GM18498 (cell line): Measurements from ENCODE around the gene PITPNB.

Experiments used
- ATAC-seq: cut with Tn5 transposase; IDR thresholded peaks from one replicate; pipeline ENCODE4 v1.9.1; 2021; ENCODE audit warnings: mild to moderate bottlenecking, moderate library complexity; ENCODE audit not compliant: unreplicated experiment

Gene PITPNB

DNA sequence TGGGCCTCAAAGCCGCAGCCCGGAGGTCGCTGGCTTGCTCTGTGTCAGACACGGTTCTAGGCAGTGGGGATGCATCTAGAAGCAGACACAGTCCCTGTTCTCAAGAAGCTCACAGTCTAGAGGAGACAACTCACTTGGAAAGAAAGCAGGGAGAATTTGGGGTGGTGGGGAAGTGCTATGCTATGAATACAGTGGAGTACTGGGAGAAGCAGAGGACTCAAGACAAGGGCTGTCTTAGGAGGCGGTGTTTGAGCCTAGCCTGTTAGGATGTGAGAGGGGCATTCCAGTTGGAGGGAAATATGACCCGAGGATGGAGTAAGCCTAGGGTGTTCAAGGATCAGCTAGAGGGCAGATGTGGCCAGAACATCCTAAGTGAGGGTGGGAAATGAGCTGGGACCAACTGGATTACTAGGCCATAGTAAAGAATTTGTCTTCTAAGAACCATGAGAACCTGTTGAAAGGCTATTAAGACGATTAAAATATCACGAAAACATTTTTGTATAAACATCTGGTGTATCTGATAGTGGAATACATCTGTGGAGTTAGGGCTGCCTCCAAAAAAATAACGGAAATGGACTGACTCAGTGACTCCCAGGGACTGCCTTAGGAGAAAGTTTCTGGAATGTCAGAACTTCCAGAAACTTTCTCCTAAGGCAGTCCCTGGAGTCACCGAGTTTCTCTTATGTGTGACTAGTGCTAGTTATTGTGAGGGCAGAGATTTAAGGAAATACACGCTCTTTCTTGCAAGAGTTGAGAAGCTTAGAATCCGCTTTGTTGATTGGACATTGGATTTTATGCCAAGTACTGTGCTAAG is 1.1 kb upstream of the PITPNB start:
- peak; percentile 36 for ATAC-seq

DNA sequence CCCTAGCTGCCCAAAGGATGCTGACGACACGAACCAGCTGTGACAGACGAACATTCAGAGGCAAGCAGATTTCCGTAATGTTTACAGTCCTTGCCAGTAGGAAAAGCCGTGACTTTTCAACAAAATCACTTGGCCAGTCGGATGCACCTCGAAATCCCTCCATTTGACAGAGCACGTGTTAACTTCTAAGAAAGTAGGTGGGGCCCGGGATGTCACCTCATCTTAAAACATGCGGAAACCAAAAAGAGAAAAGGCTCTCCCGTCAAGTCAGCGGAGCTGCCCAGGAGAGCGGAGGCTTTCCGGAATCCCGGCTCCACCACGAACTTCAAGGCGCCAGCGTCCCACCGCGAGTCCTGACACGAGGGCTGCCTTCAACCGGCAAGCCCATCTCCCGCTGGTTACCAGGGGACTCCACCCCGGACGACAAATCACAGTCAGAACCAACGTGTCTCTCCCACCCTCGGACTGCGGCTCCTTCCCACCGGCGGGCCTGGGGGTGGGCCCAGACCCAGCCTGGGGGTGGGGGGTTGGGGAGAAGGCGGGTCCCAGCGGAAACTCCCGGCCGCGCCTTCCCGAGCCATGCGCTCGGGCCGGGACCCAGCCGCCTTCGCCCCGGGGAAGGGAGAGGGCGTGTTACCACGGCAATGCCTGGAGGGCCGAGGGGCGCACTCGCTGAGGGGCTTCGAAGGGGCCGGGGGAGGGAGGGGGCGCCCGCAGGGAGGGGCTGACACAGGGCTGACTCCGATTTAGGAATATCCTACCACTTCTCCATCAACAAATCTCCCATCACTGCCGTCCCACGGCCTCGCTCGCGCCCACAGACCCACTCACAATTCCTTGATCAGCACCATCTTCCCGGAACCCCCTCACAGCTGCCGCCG is 475 bp downstream of the PITPNB start:
- ATAC-seq = peak; percentile 30

DNA sequence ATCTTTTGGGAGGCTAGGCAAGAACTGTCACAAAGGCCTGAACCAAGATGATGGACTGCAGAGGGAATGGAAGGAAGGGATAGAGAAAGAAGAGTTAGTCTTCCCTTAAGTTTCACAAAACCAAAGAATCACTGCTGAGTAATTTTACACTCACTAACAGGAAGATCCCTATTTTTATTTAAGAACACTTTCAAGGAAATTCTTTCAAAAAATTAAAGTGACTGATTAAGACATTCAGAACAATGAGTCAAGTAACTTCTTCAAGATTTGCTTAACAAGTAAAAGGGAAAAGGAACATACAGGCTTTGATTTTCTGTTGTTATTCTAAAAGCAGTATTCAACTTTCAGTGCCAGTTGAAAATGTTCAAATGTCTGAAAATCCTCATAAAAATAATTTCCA is 3.1 kb downstream of the PITPNB start:
- ATAC-seq = no peak

DNA sequence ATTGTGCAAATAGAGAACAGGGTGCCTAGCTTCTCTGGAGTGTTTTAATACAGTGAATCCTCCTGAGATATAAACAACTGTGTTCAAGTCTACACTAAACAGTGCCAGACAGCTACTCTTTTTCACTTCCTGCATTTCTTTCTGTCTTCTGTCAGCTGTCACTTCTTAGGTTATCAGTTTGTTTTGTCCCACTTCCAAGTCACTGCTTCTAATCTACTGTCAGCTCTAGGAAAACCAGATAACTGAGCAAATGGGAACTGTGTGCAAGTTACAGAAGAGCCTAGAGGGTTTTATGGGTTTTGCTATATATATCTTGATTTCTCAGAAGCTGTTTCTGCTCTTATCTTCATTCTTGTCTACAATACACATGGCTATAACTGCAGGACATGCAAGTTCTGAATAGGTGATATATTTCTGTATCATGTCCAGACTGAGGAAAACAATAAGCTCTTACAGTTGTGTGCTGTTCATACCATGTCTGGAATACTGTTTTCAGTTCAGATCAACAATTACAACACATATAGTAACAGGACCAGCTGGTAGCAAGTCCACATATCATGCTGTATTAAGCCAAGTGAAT is 5.8 kb downstream of the PITPNB start:
- ATAC-seq = no peak

DNA sequence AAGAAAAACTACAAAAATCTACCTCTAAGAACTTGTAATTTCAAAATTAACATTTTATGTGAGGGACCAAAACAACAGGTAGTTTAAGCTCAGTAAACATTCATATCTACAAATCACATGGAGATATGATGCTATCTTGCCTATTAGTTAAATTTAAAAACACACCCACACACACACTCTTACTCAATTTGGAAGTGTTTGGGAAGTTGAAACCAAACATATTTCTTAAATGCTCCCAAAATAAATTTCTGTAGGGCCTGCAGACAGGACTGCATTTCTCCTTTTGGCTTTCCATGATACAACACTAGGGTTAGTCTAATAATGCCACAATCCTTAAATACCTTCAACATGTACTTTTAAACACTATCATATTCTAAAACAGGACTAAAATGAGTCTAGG is 7.0 kb downstream of the PITPNB start:
- ATAC-seq = no peak

DNA sequence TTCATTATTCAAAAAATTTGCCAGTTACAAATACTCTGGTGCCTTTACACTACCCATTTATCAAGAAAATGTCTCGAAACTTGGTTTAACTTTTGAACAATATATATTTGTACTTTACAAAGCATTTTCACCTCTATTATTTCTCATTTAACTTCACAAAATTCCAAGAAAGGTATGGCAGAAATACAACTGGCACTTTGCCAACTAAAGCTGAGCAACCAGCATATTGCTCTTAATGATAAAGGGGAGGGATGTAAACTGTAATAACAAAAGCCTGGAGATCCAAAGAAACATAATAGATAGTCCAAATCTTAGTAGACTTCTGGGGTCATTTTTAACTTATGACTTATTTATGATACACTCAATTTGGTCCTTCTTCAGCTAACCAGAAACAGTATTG is 7.7 kb downstream of the PITPNB start:
- no peak for ATAC-seq

DNA sequence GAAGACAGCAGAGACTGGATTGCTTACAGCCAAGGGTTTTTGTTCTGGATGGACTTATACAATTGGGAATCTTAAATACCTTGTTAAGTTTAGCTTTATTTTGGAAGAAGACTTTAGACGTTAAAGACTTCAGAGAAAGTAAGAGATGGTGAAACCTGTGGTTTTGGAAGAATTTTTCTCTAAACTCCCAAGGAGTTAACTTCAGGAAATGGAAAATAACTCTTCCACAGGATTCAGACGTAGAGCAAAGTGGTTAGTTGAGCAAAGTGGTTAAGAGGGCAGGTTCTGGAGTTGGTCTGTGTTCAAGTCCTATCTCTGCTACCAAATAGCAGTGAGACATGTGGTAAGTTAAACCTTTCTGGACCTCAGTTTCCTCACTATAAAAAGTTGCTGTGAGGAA is 12.8 kb downstream of the PITPNB start:
- no peak for ATAC-seq

DNA sequence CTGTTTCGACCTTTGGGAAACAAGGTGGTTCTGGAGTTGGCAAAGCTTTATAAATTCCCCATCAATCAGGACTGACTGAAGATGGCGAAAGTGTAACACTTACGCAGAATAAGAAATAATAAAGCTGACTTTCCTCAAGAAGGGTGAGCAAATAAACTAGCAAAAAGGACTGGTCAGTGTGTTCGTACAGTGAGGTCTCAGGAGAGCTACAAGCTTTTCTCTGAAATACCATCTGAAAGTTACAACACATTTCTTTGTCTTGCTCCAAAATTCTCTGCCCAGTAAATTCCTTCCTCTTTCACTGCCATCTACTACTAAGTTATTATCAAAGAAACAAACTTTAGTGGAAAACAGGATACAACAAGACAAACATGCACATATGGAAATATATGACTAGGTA is 13.4 kb downstream of the PITPNB start:
- no peak for ATAC-seq

DNA sequence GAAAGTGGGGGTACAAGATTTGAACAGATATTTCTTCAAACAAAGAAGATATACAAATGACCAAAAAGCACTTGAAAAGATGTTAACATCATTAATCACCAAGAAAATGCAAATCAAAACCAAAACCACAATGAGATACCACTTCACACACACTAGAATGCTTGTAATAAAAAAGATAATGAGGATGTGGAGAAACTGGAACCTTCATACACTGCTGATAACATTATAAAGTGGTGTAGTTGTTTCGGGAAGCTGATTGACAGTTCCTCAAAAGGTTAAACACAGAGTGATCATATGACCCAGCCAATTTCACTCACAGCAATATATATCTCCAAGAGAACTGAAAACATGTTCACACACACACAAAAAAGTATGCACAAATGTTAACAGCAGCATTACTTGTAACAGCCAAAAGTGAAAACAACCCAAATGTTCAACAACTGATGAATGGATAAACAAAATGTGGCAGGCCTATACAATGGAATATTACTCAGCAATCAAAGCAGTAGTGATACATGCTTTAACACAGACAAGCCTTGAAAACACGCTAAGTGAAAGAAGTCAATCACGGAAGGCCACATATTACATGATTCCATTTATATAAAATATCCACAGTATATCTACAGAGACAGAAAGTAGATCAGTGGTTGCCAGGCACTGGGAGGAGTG is 15.1 kb downstream of the PITPNB start:
- ATAC-seq = no peak

DNA sequence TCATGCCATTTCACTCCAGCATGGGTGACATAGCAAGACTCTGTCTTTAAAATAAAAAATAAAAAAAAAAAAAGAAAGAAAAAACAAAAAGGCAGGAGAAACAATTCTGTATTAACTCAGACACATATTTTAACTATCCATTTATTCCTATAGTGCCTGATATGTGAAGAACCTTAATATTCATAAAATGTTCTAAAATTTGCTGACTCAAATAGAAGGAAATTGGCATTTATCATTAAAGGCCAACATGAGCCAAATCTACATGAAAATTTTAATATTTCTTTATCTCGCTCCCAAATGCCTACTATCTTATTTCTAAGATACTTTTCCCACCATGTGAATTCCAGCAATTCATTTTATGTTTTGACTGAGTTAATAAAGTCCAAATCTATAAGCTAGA is 18.9 kb downstream of the PITPNB start:
- no peak for ATAC-seq

DNA sequence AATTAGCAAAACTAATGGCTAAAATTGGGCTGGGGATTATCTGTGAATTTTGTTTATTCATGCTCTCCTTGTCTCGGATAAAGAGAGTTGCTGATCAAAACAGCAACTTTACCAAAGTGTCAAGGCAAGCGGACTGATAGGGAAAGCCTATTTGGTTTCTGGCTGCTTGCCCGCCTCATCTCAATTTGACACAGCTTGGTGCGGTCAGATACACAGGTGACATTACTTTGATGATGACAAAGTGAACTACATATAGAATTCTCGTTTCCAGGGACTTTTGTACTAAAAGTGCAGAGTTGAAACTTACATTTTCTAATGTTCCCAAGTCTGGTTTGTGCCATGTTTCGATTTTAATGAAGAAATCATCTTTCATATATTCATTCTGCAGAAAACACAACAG is 22.8 kb downstream of the PITPNB start:
- peak; percentile 62 for ATAC-seq

DNA sequence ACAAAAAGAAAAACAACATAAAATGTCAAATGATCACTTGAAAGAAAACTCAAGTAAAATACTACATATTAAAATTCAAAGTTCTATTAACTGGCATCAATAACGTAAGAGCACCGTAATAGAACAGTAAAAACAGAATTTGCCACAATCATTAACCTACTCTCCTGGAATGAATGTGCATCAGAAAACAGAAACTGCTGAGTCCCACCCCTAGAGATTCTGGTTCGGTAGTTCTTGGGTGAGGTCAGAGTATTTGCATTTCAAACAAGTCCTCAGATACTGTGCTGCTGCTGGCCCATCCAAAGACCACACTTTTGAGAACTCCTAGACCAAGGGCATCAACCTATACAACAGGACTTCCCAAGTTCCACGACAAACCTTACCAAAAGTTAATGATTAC is 23.5 kb downstream of the PITPNB start:
- peak; percentile 84 for ATAC-seq

DNA sequence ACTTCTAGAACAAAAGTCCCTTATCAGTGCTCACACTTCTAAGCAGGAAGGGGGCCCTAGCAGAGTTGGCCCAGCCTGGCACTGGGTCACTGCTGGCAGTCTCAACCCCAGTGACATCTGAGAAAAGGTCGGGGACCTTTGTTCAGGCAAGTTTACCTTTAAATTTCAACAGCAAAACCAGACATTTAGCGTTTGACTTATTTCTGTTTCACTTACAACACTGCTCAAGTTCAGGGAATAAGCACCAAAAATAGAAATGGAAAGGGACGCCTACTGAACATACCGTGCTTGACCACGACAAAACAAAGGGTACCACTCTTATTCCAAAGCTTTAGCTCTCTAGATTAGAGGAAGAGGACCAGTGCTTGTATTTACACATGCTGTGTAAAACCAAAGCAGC is 26.2 kb downstream of the PITPNB start:
- no peak for ATAC-seq

DNA sequence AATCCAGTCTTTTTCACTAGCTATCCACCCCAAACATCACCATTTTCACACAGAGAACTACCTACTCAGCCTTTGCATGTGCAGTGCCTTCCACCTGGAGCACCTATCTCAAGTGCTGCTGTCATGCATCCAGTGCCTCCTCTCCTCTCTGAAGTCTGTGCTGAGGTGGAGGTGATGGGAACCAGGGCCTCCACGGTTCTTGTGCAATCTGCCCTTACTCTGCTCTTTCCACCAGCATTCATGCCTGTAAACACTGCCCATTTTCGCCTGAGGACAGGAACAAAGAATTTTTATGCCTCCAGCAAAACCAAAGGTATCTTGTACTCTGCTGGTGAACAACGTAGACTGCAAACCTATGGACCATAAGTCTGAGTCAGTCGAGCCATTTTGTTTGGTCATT is 27.0 kb downstream of the PITPNB start:
- ATAC-seq = no peak

DNA sequence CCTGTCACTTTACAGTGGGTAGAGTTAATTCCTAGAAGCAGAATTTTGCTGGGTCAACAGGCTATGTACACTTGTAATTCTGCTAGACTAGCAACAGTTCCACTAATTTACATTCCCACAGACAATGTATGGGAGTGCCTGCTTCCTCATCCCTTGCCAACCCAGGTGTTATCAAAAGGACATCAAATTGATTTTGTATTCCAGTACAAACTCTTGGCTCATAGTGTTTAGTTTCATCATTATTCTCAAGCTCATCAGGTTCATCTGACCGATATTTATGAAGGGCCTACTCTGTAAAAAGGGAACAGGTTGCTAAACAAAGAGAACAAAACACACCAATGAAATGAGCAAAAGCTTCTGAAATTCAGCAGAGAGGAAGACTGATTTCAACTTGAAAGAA is 30.7 kb downstream of the PITPNB start:
- ATAC-seq = no peak

DNA sequence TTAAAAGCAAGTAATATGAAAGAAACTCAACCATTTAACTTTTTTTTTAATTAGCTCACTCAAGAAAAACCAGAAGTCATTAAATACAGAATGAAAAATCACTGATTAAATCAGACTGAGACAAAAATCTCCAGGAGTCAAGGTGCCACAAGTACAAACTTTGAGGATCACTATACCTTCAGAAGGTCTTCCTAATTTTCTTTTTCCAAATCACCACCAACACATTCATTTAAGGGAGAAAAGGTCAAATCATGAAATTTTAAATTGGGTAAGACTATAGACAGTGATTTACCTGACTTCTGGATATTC is 32.3 kb downstream of the PITPNB start:
- no peak for ATAC-seq

DNA sequence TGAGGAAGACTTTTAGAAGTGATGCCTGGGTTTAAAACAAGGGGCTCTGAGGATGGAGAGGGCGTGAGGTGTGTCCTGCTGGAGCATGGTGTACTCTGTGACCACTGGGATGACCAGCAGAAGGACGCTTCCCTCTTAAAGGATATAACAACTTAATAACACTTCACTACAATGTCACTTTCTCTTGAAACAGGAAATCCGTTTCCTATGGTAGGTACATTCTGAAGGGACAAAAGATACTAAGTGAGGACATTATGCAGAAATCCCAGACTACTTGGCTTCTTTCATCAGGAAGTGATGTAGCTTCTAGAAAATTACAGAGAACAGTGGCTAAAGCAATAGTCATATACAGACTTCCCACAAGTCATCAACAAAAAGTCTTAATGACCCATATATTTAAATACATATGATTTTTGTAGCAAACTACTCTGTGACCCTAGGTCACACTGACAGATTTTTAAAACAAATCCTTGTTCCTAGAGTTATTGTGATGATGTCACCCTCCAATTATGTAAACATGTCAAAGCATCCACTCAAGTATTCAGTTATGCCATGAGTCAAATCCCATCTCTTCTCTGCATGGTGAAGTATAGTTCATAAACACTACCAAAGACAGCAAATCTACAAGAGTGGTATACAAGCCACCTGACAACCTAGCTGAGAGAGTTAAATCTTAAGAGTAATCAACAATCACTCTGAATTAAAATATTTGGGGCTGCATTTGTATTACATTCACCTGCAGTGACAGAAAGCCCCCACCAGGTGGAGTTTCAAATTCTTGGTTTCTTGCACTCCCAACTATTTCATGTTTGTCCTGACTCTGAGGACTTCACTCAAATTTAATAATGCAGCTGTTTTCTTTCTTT is 32.8 kb downstream of the PITPNB start:
- no peak for ATAC-seq

DNA sequence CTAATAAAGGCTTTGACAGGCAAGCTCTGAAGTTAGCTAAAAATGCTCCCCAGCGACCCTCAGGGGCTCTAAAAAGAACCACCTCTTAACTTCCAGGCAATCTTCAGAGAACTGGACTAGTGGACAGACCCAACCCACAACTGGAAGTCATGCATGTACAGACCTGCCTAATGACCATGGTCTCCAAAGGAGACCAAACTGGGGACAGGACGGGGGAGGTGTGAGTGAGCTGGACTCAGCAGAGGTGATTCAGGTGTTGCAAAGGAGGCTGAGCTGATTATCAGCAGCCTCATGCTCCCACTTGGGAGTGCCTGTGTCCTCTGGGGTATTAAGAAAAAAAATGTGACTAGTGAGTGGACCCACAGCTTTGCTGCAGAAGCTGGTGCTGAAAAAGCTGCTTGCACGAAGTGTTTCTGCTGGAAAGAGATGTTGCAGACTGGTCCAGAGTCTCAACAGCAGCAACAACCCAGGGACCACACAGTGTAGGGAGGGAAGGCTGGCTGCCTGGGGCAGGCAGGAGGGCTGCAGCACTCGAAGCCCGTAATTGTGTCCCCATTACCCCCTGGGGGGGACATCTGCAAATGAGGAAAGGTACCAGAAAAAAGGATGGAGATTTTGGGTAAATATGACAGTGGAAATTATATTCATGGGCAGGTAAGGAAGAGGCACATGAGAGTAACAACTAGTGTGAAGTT is 35.3 kb downstream of the PITPNB start:
- no peak for ATAC-seq

DNA sequence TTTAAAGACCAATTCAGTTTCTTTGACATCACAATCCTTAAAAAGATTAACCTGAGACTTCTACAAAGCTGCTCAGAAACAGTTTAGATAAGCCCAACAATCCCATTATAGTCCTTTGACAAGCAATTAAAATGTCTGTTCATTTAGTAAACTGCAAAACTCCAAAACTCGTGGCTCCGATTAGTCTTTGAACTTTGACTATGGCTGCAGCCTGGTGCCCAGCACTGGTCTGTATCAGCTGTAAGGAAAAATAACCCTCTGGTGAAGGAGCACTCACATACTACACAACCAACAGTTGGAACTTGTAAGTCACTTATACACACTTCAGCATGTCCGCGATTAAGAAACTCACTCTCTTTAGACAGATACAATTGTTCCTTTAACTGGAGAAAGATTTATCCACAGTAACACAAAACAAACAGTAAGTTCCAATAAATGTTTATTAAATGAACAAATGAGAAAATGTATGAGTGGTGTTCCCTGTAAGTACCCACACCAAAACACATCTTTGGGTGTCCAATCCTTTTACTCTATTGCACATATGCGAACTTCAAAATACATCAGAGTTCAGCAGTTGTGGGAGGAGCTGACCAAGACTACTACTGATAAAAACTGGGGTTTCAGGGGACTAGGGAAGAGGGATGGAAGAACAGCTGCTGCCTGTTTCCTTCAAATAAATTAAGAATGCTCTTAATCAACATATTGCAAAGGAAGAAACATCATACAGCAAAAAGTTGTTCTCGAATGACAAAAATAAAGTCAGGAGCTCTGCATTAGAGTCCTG is 36.4 kb downstream of the PITPNB start:
- ATAC-seq = no peak
